Measurements from ENCODE around the gene SMAD3. TPM values are rescaled to one million over a fixed set of nuclear protein-coding genes. Genes with fewer than 3 reads are reported as not detected.

SMAD3 gene
- total and polyA plus RNA-seq, 4 donors, result 15.9 to 33.3 (median 24.9) TPM

GRCh38 chr15:67166280-67167009 is 101.0 kb downstream of the SMAD3 start:
- 80% methylated on average over 9 of the region's 13 CpGs for WGBS (ENCODE audit: insufficient coverage)
- peak overlapping the region; percentile 75 for H3K27ac ChIP-seq (ENCODE audit: low read depth, low read length)
- peaks cover 57% of the 10 kb centered on the region for H3K4me1 ChIP-seq (ENCODE audit: control insufficient read depth, insufficient read depth, low read length)

GRCh38 chr15:67167091-67167490 is 101.7 kb downstream of the SMAD3 start:
- H3K27me3 ChIP-seq (ENCODE audit: control insufficient read depth, insufficient read depth, low read length), result peaks cover 4% of the 10 kb centered on the region
- H3K27ac ChIP-seq (ENCODE audit: low read depth, low read length), result no peak overlapping the region
- H3K4me1 ChIP-seq (ENCODE audit: control insufficient read depth, insufficient read depth, low read length), result peaks cover 53% of the 10 kb centered on the region
- no peak for DNase-seq (ENCODE audit: low read depth in 4 of 6, low spot score in 6 of 6)
- H3K36me3 ChIP-seq (ENCODE audit: control insufficient read depth, insufficient read depth, low read length), result peaks cover 20% of the 10 kb centered on the region
- 97% methylated on average over 4 of the region's 4 CpGs for WGBS (ENCODE audit: insufficient coverage)
- no peak overlapping the region for H3K4me3 ChIP-seq (ENCODE audit: low read depth, low read length)
- no peaks in the 10 kb centered on the region for H3K9me3 ChIP-seq (ENCODE audit: control insufficient read depth, insufficient read depth, low read length)

More at GRCh38 chr15:67166280-67167009, 101.0 kb downstream of the SMAD3 start:
- DNase-seq (ENCODE audit: low read depth in 4 of 6, low spot score in 6 of 6), result no peak
- no peak overlapping the region for H3K4me3 ChIP-seq (ENCODE audit: low read depth, low read length)
- no peaks in the 10 kb centered on the region for H3K9me3 ChIP-seq (ENCODE audit: control insufficient read depth, insufficient read depth, low read length)
- H3K36me3 ChIP-seq (ENCODE audit: control insufficient read depth, insufficient read depth, low read length), result peaks cover 17% of the 10 kb centered on the region
- H3K27me3 ChIP-seq (ENCODE audit: control insufficient read depth, insufficient read depth, low read length), result peaks cover 4% of the 10 kb centered on the region

- Histone ChIP-seq H3K4me1 (ENCODE audit: control insufficient read depth, insufficient read depth, low read length) (peaks cover 50% of the 10 kb centered on the region), H3K27me3 (ENCODE audit: control insufficient read depth, insufficient read depth, low read length) (peaks cover 4% of the 10 kb centered on the region), H3K36me3 (ENCODE audit: control insufficient read depth, insufficient read depth, low read length) (peaks cover 22% of the 10 kb centered on the region), H3K27ac (ENCODE audit: low read depth, low read length) (peak overlapping the region; percentile 40), H3K9me3 (ENCODE audit: control insufficient read depth, insufficient read depth, low read length) (no peaks in the 10 kb centered on the region), H3K4me3 (ENCODE audit: low read depth, low read length) (no peak overlapping the region)
- no peak for DNase-seq (ENCODE audit: low read depth in 4 of 6, low spot score in 6 of 6)
- WGBS (ENCODE audit: insufficient coverage), result 60% methylated on average over 3 of the region's 6 CpGs
Observed at GRCh38 chr15:67168694-67169093, 103.3 kb downstream of the SMAD3 start.

- peaks cover 22% of the 10 kb centered on the region for H3K36me3 ChIP-seq (ENCODE audit: control insufficient read depth, insufficient read depth, low read length)
- H3K27ac ChIP-seq (ENCODE audit: low read depth, low read length), result no peak overlapping the region
- no peak overlapping the region for H3K4me3 ChIP-seq (ENCODE audit: low read depth, low read length)
- no peaks in the 10 kb centered on the region for H3K9me3 ChIP-seq (ENCODE audit: control insufficient read depth, insufficient read depth, low read length)
- 92% methylated on average over 6 of the region's 12 CpGs for WGBS (ENCODE audit: insufficient coverage)
- H3K4me1 ChIP-seq (ENCODE audit: control insufficient read depth, insufficient read depth, low read length), result peaks cover 39% of the 10 kb centered on the region
- DNase-seq (ENCODE audit: low read depth in 4 of 6, low spot score in 6 of 6), result no peak
- peaks cover 4% of the 10 kb centered on the region for H3K27me3 ChIP-seq (ENCODE audit: control insufficient read depth, insufficient read depth, low read length)
Observed at GRCh38 chr15:67170143-67170925, 104.9 kb downstream of the SMAD3 start.

GRCh38 chr15:67171471-67171870 is 106.1 kb downstream of the SMAD3 start:
- DNase-seq (ENCODE audit: low read depth in 4 of 6, low spot score in 6 of 6), result no peak
- H3K27ac ChIP-seq (ENCODE audit: low read depth, low read length), result no peak overlapping the region
- WGBS (ENCODE audit: insufficient coverage), result 92% methylated on average over 4 of the region's 4 CpGs
- H3K27me3 ChIP-seq (ENCODE audit: control insufficient read depth, insufficient read depth, low read length), result peaks cover 4% of the 10 kb centered on the region
- H3K4me1 ChIP-seq (ENCODE audit: control insufficient read depth, insufficient read depth, low read length), result peaks cover 39% of the 10 kb centered on the region
- H3K4me3 ChIP-seq (ENCODE audit: low read depth, low read length), result no peak overlapping the region
- H3K9me3 ChIP-seq (ENCODE audit: control insufficient read depth, insufficient read depth, low read length), result no peaks in the 10 kb centered on the region
- H3K36me3 ChIP-seq (ENCODE audit: control insufficient read depth, insufficient read depth, low read length), result peaks cover 26% of the 10 kb centered on the region

- H3K4me1 ChIP-seq (ENCODE audit: control insufficient read depth, insufficient read depth, low read length), result peaks cover 36% of the 10 kb centered on the region
- peaks cover 23% of the 10 kb centered on the region for H3K36me3 ChIP-seq (ENCODE audit: control insufficient read depth, insufficient read depth, low read length)
- peaks cover 4% of the 10 kb centered on the region for H3K27me3 ChIP-seq (ENCODE audit: control insufficient read depth, insufficient read depth, low read length)
- no peak overlapping the region for H3K27ac ChIP-seq (ENCODE audit: low read depth, low read length)
- no peak overlapping the region for H3K4me3 ChIP-seq (ENCODE audit: low read depth, low read length)
- DNase-seq (ENCODE audit: low read depth in 4 of 6, low spot score in 6 of 6), result no peak
- WGBS (ENCODE audit: insufficient coverage), result 60% methylated on average over 2 of the region's 6 CpGs
- H3K9me3 ChIP-seq (ENCODE audit: control insufficient read depth, insufficient read depth, low read length), result no peaks in the 10 kb centered on the region
Observed at GRCh38 chr15:67172172-67172571, 106.8 kb downstream of the SMAD3 start.

DNA sequence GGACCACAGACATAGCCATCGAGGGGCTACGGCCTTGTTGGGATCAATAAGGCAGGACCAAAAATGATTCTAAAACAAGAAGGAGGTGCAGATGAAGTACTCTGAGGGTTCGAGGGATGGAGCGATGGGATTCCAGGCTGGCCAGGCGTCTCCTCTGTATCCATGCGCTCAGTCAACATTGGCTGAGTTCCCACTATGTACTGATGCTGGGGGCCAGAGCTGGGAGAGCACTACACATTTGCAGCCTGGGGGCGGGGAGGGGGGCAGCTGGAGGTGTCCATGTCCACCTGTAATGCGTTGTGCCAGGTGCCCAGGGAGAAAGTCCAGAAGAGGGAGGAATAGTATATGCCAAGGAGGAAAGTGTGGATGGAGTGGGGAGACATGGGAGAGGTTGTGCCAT is 107.6 kb downstream of the SMAD3 start:
- H3K4me3 ChIP-seq (ENCODE audit: low read depth, low read length), result no peak overlapping the region
- H3K4me1 ChIP-seq (ENCODE audit: control insufficient read depth, insufficient read depth, low read length), result peaks cover 32% of the 10 kb centered on the region
- peaks cover 4% of the 10 kb centered on the region for H3K27me3 ChIP-seq (ENCODE audit: control insufficient read depth, insufficient read depth, low read length)
- 92% methylated on average over 8 of the region's 8 CpGs for WGBS (ENCODE audit: insufficient coverage)
- no peak for DNase-seq (ENCODE audit: low read depth in 4 of 6, low spot score in 6 of 6)
- H3K27ac ChIP-seq (ENCODE audit: low read depth, low read length), result no peak overlapping the region
- H3K9me3 ChIP-seq (ENCODE audit: control insufficient read depth, insufficient read depth, low read length), result no peaks in the 10 kb centered on the region
- peaks cover 23% of the 10 kb centered on the region for H3K36me3 ChIP-seq (ENCODE audit: control insufficient read depth, insufficient read depth, low read length)

DNA sequence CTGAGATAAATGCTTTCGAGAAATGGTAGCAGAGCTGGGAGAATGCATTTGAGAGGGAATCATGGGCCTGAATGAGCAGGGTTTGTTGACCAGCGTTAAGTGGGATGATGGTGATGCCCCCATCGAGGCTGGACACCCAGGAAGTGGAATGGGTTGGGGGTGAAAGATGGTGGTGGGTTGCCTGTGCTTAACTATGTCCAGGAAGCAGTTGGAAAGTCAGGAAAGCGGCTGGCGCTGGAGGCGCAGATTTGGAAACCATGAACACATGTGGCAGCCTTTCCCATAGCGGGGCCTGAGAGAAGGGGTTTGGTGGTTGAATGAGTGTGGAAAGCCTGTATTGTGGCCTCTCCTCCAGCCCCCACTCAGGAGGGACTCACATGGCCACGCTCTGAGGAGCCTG is 108.4 kb downstream of the SMAD3 start:
- H3K9me3 ChIP-seq (ENCODE audit: control insufficient read depth, insufficient read depth, low read length), result no peaks in the 10 kb centered on the region
- H3K4me1 ChIP-seq (ENCODE audit: control insufficient read depth, insufficient read depth, low read length), result peaks cover 25% of the 10 kb centered on the region
- H3K36me3 ChIP-seq (ENCODE audit: control insufficient read depth, insufficient read depth, low read length), result peaks cover 27% of the 10 kb centered on the region
- no peak for DNase-seq (ENCODE audit: low read depth in 4 of 6, low spot score in 6 of 6)
- 98% methylated on average over 6 of the region's 8 CpGs for WGBS (ENCODE audit: insufficient coverage)
- no peak overlapping the region for H3K27ac ChIP-seq (ENCODE audit: low read depth, low read length)
- H3K27me3 ChIP-seq (ENCODE audit: control insufficient read depth, insufficient read depth, low read length), result peaks cover 4% of the 10 kb centered on the region
- no peak overlapping the region for H3K4me3 ChIP-seq (ENCODE audit: low read depth, low read length)

DNA sequence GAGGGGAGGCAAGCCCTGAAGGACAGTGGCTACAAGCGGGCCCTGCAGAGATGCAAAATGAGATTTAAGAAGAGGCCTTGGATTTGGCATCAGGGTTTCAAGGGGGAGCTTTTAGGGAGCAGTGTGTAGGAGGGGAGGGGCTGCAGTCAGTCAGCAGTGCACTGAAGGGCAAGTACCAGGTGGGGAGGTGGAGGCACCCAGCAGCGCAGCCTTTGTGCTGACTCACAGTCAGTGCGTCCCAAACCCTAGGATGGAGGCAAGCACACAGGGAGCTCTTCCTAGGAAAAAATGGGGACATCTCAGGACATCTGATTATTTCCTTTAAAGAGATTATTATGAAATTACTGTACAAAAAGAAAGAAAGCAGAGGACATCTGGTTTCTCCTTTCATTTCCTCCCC is 109.0 kb downstream of the SMAD3 start:
- Histone ChIP-seq H3K27ac (ENCODE audit: low read depth, low read length) (no peak overlapping the region), H3K9me3 (ENCODE audit: control insufficient read depth, insufficient read depth, low read length) (no peaks in the 10 kb centered on the region), H3K36me3 (ENCODE audit: control insufficient read depth, insufficient read depth, low read length) (peaks cover 28% of the 10 kb centered on the region), H3K27me3 (ENCODE audit: control insufficient read depth, insufficient read depth, low read length) (no peaks in the 10 kb centered on the region), H3K4me3 (ENCODE audit: low read depth, low read length) (no peak overlapping the region), H3K4me1 (ENCODE audit: control insufficient read depth, insufficient read depth, low read length) (peaks cover 23% of the 10 kb centered on the region)
- no peak for DNase-seq (ENCODE audit: low read depth in 4 of 6, low spot score in 6 of 6)
- 89% methylated on average over 3 of the region's 3 CpGs for WGBS (ENCODE audit: insufficient coverage)

Measured in spinal cord (tissue), 10 donors.